ENCODE results near the gene RNF8.

- TF ChIP-seq YY1 (IDR thresholded peaks at IDR 0.05; ENCODE audit: insufficient read depth, insufficient read length) (no peak), SUZ12 (IDR thresholded peaks at IDR 0.05; ENCODE audit: extremely low read depth, insufficient read depth, insufficient read length) (no peak)
Measured at GRCh38 chr6:37347177-37347576, 6.6 kb upstream of the RNF8 start.
